Muscle of back (tissue), 11 donors: ENCODE data around the gene SV2B. TPM values are rescaled to one million over a fixed set of nuclear protein-coding genes. Genes with fewer than 3 reads are reported as not detected.

Experiments used
- DNase-seq, 3 donors: peaks; one replicate each; pipeline versions ENCODE4 v3.0.0 to v3.0.0-alpha.2; 2013
- polyA plus RNA-seq, 10 donors: library from polyadenylated mRNA; unstranded; fragments of 120-200 nt; gene quantifications; one replicate each; pipeline ENCODE4 v1.2.1, GENCODE V29; 2013; ENCODE audit not compliant: insufficient read length in 10 of 10

The SV2B gene
- polyA plus RNA-seq, 10 donors, result 1.7 to 4.7 (median 3.2) TPM

- no peak for DNase-seq
Observed at GRCh38 chr15:91102546-91103330, 2.7 kb downstream of the SV2B start.

DNA sequence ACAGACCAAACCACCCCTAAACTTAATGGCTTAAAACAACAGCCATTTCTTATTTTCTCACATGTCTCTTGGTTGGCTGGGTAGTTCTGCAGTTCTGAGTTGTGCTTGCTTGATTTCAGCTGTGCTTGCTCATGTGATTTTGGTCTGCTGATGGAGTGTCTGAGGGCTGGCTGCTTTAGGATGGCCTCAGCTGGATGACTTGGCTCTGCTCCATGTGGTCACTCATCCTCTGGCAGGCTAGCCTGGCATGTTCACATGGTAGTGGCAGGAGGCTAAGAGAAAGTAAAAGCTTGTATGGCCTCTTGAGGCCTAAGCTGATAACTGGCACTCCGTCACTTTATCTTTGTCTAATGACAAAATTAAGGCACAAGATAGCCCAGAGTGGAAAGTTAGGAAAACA, 4.1 kb downstream of the SV2B start:
- DNase-seq, result peak in 2 of 3 donors; percentile 27 to 33

GRCh38 chr15:91108421-91108820, 8.4 kb downstream of the SV2B start:
- no peak for DNase-seq

DNA sequence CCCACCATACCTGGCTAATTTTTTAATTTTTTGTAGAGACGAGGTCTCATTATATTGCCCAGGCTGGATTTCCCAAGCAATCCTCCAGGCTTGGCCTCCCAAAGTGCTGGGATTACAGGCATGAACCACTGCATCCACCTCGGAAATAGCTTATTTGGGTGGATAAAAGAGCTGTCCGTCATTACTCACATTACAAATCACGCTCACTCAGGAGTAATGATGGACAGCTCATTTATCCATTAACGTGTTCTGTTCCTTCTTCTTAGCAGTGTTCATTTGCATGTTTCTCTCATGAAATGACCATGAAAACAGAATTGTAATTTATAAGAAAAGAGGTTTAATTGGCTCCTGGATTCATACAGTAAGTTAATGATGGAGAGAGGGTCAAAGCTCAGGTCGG, 9.8 kb downstream of the SV2B start:
- no peak for DNase-seq

GRCh38 chr15:91110407-91110806, 10.3 kb downstream of the SV2B start:
- DNase-seq, result no peak

- DNase-seq, result no peak
Observed at GRCh38 chr15:91113030-91113429, 13.0 kb downstream of the SV2B start.

DNA sequence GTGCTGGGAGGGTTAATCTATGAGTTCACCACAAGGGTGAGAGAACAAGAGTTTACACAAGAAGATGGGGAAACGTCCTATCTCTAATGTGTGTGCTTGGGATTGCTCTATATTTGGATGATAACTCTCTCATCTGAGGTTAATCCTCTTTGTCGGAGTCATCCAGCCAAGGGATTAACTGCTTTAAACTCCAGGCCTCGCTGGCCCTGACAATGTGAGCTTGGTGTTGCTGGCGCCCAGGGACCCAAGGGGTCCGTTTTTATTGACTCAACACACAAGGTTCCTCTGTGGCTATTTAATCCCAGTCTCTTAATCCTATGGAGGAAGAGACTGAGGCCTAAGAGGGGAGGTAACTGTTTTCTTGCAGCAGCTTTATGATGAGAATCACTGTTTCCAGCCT, 14.2 kb downstream of the SV2B start:
- no peak for DNase-seq

GRCh38 chr15:91116113-91117067, 16.3 kb downstream of the SV2B start:
- peak in 1 of 3 donors; percentile 25 for DNase-seq

GRCh38 chr15:91117375-91117774, 17.3 kb downstream of the SV2B start:
- DNase-seq, result no peak

DNA sequence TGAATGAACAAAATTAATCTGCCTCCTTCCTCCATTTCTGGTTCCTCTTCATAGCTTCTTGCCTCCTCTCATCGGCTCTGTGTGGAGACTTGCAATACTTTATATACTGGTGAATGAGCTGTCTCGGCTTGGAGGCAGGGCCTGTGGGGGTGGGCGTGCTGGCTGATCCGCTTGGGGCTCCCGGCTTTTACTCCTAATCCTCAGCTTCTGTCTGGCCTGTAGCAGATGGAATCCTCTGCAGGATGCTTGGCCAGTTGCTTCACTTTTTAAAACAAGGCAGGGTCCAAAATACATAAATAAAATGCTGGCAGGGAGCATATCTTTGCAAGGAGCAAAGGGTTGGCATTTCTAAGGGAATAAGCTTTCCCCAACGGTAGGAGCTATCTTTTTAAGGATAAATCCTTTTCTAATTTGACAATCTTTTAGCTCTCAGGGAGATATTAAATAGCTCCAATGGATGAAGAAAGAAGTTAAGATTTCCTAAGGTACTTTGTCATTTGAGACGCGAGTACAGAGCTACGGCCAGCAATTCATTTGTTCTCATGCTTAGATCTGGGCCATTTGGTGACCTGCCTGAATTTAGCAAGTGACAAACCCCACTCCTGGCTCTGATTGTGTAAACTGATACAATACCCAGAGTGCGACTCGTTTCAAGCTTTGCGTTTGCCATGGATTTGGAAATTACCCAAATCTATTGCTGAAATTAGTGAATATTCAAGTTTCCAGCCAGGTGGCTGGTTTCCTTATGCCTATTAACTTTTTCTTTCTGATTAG, 18.9 kb downstream of the SV2B start:
- DNase-seq, result peak in 1 of 3 donors; percentile 3

DNA sequence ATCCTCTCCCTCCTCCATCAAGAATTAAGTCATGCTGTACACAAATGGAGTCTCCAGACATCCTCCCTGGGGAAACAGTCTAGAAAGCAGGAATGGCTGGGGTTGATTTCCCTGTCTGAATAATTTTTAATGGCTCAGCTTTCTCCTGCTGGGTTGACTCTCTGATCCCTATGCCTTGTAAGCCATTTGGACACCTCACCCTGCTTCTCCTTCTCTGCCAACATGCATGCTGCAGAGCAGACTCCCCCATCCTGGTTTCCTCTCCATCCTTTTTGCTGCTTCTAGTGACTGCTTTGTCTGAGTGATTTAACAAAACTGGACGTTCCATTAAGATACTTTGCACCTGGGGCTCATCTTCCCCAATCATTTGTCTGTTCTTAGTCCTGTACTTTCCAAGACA, 22.2 kb downstream of the SV2B start:
- no peak for DNase-seq

- DNase-seq, result no peak
Observed at GRCh38 chr15:91124132-91124531, 24.1 kb downstream of the SV2B start.

GRCh38 chr15:91125162-91125561, 25.1 kb downstream of the SV2B start:
- DNase-seq, result no peak

- DNase-seq, result no peak
Observed at GRCh38 chr15:91126080-91126479, 26.0 kb downstream of the SV2B start.

DNA sequence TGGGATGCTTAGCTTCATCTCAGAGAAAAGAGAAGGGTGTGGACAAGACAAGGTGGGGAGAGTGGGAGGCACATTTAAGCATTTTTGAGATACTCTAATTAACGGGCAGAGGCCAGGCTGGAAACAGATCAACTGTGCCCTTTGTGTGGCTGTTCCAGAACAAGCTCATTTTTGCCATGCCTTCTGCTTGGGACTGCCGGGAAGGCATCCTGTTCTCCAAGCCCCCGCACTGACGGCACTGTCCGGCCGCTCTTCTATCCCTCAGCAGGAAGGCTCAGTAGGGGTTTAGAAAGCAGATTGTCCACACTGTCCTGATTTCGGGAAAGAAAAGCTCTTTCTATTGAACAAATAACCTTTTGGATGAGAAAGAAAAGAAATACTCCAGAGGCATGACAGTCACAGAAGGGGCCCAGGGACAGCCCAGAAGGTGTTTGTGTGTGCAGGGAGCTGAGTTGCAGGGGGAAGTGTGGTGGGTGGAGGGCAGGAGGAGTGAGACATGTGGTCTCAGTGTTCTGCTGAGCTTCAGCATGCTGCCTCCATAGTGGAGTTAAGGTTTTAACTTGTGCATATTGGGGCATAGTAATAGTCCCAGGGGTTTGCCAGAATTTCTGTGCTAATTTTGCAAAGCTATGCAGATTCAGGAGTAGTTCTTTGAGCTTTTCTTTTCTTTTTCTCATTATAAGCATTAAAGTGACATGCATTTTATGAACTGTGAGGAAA, 27.3 kb downstream of the SV2B start:
- no peak for DNase-seq

DNA sequence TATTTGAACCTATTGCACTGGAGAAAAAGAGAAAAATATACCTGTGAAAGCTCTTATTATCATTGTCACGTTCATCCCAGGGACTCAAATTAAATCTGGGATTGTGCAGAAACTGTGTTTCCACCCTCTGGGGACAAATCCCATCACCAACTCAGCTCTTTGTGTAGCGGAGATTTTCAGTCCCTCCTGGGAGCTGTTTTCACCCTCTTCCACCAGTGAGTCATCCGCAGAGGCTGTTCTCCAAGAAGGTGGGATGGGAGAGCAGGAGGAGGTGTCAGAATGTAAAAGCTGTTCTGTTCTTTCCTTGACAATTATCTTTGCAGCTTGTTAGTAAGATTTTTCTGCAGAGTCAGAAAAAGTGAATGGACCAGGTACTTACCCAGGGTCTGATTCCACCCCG, 28.0 kb downstream of the SV2B start:
- DNase-seq, result no peak

GRCh38 chr15:91129436-91129835, 29.4 kb downstream of the SV2B start:
- DNase-seq, result no peak

- DNase-seq, result no peak
Observed at GRCh38 chr15:91132079-91132478, 32.0 kb downstream of the SV2B start.

DNA sequence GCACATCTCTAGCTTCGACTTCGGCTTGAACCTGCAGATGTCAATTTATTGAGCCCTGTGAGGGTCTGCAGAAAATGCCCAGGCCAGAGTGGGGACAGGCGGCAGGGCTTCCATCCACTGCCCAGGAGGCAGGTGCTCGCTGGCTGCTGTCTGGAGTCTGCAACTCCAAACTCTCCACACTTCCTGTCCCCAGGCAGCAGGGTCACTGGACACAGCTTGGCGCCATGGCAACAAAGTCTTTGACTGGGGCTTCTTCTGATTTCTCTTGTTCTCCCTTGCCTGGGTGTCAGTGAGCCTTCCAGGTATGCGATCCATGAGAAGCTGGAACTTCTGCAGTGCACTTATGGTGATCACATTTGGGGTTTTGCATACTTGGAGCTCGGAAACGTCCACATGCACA, 33.5 kb downstream of the SV2B start:
- DNase-seq, result no peak

DNA sequence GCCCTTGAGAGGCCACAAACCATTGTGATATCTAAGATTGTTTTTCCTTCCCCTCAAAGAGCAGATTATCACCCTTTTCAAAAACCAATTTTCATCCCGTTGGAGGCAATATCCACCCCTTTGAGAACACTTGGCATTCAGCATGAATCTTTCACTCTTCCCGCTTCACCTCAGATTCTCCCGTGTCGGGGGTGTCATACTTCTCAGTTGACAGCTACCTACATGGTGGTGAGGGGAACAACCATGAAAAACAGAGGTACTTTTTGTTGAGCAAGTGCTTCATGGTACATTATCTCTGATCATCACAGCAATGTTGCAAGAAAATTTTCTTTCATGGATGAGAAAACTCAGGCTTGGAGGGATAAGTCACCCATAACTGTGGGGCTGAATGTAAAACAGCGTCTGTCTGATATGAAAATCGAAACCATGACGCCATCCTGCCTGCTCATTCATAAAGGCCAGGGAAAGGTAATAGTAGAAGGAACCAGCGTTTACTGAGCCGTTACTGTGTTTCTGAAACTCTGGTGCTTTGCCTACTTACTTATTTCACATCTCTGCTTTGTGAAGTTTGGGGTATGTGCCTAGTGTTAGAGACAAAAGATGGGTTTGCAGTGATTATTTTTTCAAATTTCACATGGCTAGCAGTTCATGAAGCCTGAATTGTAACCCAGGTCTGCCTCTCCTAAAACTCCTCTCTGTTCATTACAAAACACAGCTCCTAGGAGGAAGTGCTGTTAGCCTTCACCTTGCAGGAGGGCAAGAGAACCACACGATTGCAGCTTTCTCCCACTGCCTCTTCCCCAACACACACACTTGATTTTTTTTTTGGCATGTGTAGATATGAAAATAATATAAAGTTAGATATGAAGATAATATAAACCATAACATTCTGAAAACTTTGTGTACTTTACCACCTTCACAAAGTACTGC, 35.4 kb downstream of the SV2B start:
- DNase-seq, result no peak
